Urinary bladder (tissue), 4 donors: ENCODE data around the gene AGBL5. TPM values are rescaled to one million over a fixed set of nuclear protein-coding genes. Genes with fewer than 3 reads are reported as not detected.
A peak's percentile ranks its signal among the peaks of the same experiment; 100 is the strongest.
"Not testable (repeated sequence)": the region's sequence is repeated elsewhere in the genome, so short reads cannot be mapped to it uniquely, and the experiment has no call there.

Experiments used
- DNase-seq: peaks from one replicate; pipeline ENCODE4 v3.0.0-alpha.2; 2015; ENCODE audit errors: extremely low spot score
- H3K27ac ChIP-seq: one replicate; pipeline ENCODE4 v1.5.1; 2013; ENCODE audit warnings: low read depth, mild to moderate bottlenecking, moderate library complexity
- H3K36me3 ChIP-seq: one replicate; pipeline ENCODE4 v1.6.1; 2013; ENCODE audit warnings: mild to moderate bottlenecking, moderate library complexity; ENCODE audit not compliant: insufficient read depth
- H3K4me1 ChIP-seq: one replicate; pipeline ENCODE4 v1.6.1; 2013; ENCODE audit warnings: mild to moderate bottlenecking, moderate library complexity; ENCODE audit not compliant: insufficient read depth
- H3K4me3 ChIP-seq: one replicate; pipeline ENCODE4 v1.5.1; 2013; ENCODE audit warnings: low read depth, low read length
- WGBS: extraction: QIAGEN DNeasy Blood & Tissue Kit; methylation state at CpG from one replicate; pipeline ENCODE4 v1.1.7; 2013; 5-methylcytosine and 5-hydroxymethylcytosine counted together
- polyA plus RNA-seq: library from polyadenylated mRNA; stranded (reverse); fragments of 200-250 nt; gene quantifications from one replicate; pipeline ENCODE4 v1.2.3, GENCODE V29; 2013
- total RNA-seq: library from RNA; depleted of rRNA; stranded (reverse); fragments of >200 nt; gene quantifications from one replicate; pipeline ENCODE4 v1.2.3, GENCODE V29; 2014
- donor health status: healthy with polysubstance abuse.
- donor health status: healthy.

The AGBL5 gene
- total and polyA plus RNA-seq, 2 donors = 12.0 to 31.0 TPM

- H3K4me1 ChIP-seq = no peaks in the 10 kb centered on the region
- no peak overlapping the region for H3K27ac ChIP-seq
- H3K36me3 ChIP-seq = no peaks in the 10 kb centered on the region
- H3K4me3 ChIP-seq = no peak overlapping the region
- WGBS = 80% methylated on average over 2 of the region's 2 CpGs
- DNase-seq = no peak
Observed at GRCh38 chr2:27108221-27108620, 56.8 kb downstream of the AGBL5 start.

DNA sequence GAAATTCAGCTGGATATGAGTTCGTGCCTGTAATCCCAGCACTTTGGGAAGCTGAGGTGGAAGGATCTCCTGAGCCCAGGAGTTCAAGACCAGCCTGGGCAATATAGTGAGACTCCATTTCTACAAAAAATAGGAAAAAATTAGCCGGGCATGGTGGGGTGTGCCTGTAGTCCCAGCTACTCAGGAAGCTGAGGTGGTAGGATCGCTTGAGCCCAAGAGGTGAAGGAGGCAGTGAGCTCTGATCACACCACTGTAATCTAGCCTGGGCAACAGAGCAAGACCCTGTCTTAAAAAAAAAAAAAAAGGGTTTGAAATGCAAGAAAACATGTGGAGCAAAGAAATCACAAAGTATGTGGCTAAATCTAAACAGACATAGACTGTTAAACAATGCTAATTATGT lies 57.6 kb downstream of the AGBL5 start:
- H3K4me1 ChIP-seq = no peaks in the 10 kb centered on the region
- WGBS = 90% methylated on average over 3 of the region's 3 CpGs
- no peak overlapping the region for H3K4me3 ChIP-seq
- no peaks in the 10 kb centered on the region for H3K36me3 ChIP-seq
- H3K27ac ChIP-seq = no peak overlapping the region
- DNase-seq = no peak

GRCh38 chr2:27110603-27111352 lies 59.3 kb downstream of the AGBL5 start:
- not testable (repeated sequence) for H3K36me3 ChIP-seq, H3K27ac ChIP-seq, H3K4me1 ChIP-seq, H3K4me3 ChIP-seq, DNase-seq
- WGBS = 72% methylated on average over 24 of the region's 24 CpGs

GRCh38 chr2:27111392-27112078 lies 60.1 kb downstream of the AGBL5 start:
- H3K27ac ChIP-seq, DNase-seq, H3K4me3 ChIP-seq, H3K36me3 ChIP-seq, H3K4me1 ChIP-seq: not testable (repeated sequence)
- WGBS = 93% methylated on average over 49 of the region's 49 CpGs

GRCh38 chr2:27115519-27115918 lies 64.1 kb downstream of the AGBL5 start:
- no peak overlapping the region for H3K4me3 ChIP-seq
- H3K27ac ChIP-seq = no peak overlapping the region
- H3K4me1 ChIP-seq = no peaks in the 10 kb centered on the region
- no peak for DNase-seq
- no peaks in the 10 kb centered on the region for H3K36me3 ChIP-seq
- WGBS = 61% methylated on average over 2 of the region's 2 CpGs

DNA sequence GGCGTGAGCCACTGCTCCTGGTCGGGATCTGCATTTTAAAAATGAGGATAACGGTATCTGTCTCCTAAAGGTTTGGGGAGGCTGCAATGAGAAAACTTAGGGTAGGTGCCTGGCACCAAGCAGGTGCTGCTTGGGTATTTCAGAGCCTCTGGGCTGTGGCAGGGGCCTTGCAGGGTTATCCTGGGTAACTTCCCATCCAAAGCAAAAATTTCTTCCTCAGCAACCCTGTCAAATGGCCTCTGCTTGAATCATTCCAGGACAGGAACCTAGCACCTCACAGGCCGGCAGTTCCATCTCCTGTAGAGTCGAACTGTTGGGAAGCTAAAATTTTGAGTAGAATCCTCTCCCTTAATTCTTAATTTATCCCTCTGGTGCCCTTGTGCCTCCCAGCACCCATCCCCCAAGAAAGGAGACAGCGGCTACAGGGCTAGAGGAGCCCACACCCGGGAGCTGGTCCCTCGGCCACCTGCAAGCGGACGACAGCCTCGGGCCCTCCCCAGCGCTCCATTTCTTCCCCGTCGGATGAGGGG lies 66.6 kb downstream of the AGBL5 start:
- WGBS = 23% methylated on average over 14 of the region's 14 CpGs
- peak overlapping the region; percentile 40 for H3K4me3 ChIP-seq
- H3K36me3 ChIP-seq = no peaks in the 10 kb centered on the region
- no peak overlapping the region for H3K27ac ChIP-seq
- H3K4me1 ChIP-seq = no peaks in the 10 kb centered on the region
- DNase-seq = no peak

- WGBS = 4% methylated on average over 84 of the region's 84 CpGs
- Histone ChIP-seq H3K36me3 (no peaks in the 10 kb centered on the region), H3K4me3 (peak within 1 kb of the TSS; percentile 40), H3K27ac (no peak within 1 kb of the TSS), H3K4me1 (no peaks in the 10 kb centered on the region)
- no peak for DNase-seq
Observed at GRCh38 chr2:27118525-27119329, 67.3 kb downstream of the AGBL5 start, which contains the start of gene CGREF1. Gene CGREF1, minus strand, starts transcription at chr2:27119128. Its CDS starts 14,762 bp downstream, at chr2:27104366.

DNA sequence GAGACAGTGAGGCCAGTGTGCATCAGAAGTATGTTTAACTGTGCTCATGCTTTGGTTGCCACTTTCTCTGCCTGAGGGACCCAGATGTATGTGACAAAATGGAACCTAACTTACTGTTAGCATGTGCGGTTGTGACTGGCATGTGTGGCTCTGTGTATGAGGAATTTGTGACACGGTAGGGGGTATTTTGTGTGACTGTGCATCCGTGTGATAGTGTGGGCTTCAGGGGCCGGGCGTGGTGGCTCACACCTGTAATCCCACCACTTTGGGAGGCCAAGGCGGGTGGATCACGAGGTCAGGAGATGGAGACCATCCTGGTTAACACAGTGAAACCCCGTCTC lies 67.8 kb downstream of the AGBL5 start:
- not testable (repeated sequence) for H3K4me1 ChIP-seq, H3K36me3 ChIP-seq, DNase-seq, H3K27ac ChIP-seq, H3K4me3 ChIP-seq
- 83% methylated on average over 8 of the region's 8 CpGs for WGBS

Other genes starting within 250 kb of the AGBL5 start
- 1.2 TPM for gene DPYSL5, start 203.5 kb upstream of the AGBL5 start, total RNA-seq
- 0.43 TPM for gene DPYSL5, start 203.5 kb upstream of the AGBL5 start, polyA plus RNA-seq
- 3.2 TPM for gene MAPRE3, start 81.0 kb upstream of the AGBL5 start, total RNA-seq
- gene MAPRE3, start 81.0 kb upstream of the AGBL5 start, polyA plus RNA-seq = 24.4 TPM
- 54.4 TPM for gene TMEM214, start 18.7 kb upstream of the AGBL5 start, total RNA-seq
- gene TMEM214, start 18.7 kb upstream of the AGBL5 start, polyA plus RNA-seq = 49.8 TPM
- 273 TPM for gene OST4, start 20.0 kb downstream of the AGBL5 start, total RNA-seq
- gene OST4, start 20.0 kb downstream of the AGBL5 start, polyA plus RNA-seq = 386 TPM
- gene EMILIN1, start 26.9 kb downstream of the AGBL5 start, total RNA-seq = 122 TPM
- 347 TPM for gene EMILIN1, start 26.9 kb downstream of the AGBL5 start, polyA plus RNA-seq
- gene KHK, start 35.1 kb downstream of the AGBL5 start, total RNA-seq = 1.7 TPM
- gene KHK, start 35.1 kb downstream of the AGBL5 start, polyA plus RNA-seq = 6.8 TPM
- 4.1 TPM for gene CGREF1, start 67.5 kb downstream of the AGBL5 start, total RNA-seq
- 1.0 TPM for gene CGREF1, start 67.5 kb downstream of the AGBL5 start, polyA plus RNA-seq
- not detected for gene ABHD1, start 72.1 kb downstream of the AGBL5 start, total RNA-seq
- 0.35 TPM for gene ABHD1, start 72.1 kb downstream of the AGBL5 start, polyA plus RNA-seq
- 20.5 TPM for gene PREB, start 83.0 kb downstream of the AGBL5 start, total RNA-seq
- gene PREB, start 83.0 kb downstream of the AGBL5 start, polyA plus RNA-seq = 49.1 TPM
- not detected for gene PRR30, start 87.7 kb downstream of the AGBL5 start, total RNA-seq
- gene PRR30, start 87.7 kb downstream of the AGBL5 start, polyA plus RNA-seq = not detected
- 0.85 TPM for gene TCF23, start 97.3 kb downstream of the AGBL5 start, total RNA-seq
- 0.08 TPM for gene TCF23, start 97.3 kb downstream of the AGBL5 start, polyA plus RNA-seq
- gene ATRAID, start 160.4 kb downstream of the AGBL5 start, total RNA-seq = 134 TPM
- 174 TPM for gene ATRAID, start 160.4 kb downstream of the AGBL5 start, polyA plus RNA-seq
- gene SLC5A6, start 160.6 kb downstream of the AGBL5 start, total RNA-seq = 8.2 TPM
- 17.7 TPM for gene SLC5A6, start 160.6 kb downstream of the AGBL5 start, polyA plus RNA-seq
- 27.3 TPM for gene CAD, start 165.7 kb downstream of the AGBL5 start, total RNA-seq
- 23.4 TPM for gene CAD, start 165.7 kb downstream of the AGBL5 start, polyA plus RNA-seq
- gene SLC30A3, start 211.4 kb downstream of the AGBL5 start, total RNA-seq = 0.53 TPM
- gene SLC30A3, start 211.4 kb downstream of the AGBL5 start, polyA plus RNA-seq = 0.04 TPM
- 0.42 TPM for gene DNAJC5G, start 223.8 kb downstream of the AGBL5 start, total RNA-seq
- gene DNAJC5G, start 223.8 kb downstream of the AGBL5 start, polyA plus RNA-seq = not detected
- gene TRIM54, start 230.8 kb downstream of the AGBL5 start, total RNA-seq = 2.6 TPM
- gene TRIM54, start 230.8 kb downstream of the AGBL5 start, polyA plus RNA-seq = 0.04 TPM